Measurements from ENCODE around the gene FHOD1. TPM values are rescaled to one million over a fixed set of nuclear protein-coding genes. Genes with fewer than 3 reads are reported as not detected.

The FHOD1 gene
- total RNA-seq, 2 experiments from 2014 or later, result 102 to 105 TPM

DNA sequence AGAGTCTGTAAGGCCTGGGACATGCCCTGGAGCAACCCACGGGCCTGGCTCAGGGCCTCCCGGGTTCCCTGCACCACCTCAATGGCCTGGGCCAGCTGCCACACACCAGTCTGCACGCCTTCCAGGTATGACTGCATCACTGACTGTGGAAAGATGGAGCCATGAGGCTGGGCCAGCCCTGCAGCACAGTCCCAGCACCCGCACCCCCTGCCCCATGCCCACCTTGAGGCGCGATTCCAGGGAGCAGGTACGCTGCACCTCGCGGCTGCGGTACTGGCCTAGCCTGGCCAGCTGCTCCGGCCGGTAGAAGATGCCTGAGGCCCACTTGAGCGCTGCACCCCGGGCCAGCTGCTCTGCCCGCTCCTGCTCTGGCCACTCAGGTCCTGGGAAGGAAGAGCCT lies 58.5 kb downstream of the FHOD1 start:
- DNase-seq (no peak), ATAC-seq (no peak)
- H3K27ac Mint-ChIP-seq, result no peak overlapping the region
- intact Hi-C loops (cut with micrococcal nuclease), result loop anchor here (10.0 kb wide), 1 partner anchor 214 kb away; no protein-coding TSS in a partner anchor
- peaks cover 28% of the 10 kb centered on the region for H3K4me1 Mint-ChIP-seq (ENCODE audit: low read depth)
- H3K27me3 Mint-ChIP-seq, result peaks cover 12% of the 10 kb centered on the region
- H3K36me3 Mint-ChIP-seq (ENCODE audit: low read depth), result peaks cover 14% of the 10 kb centered on the region
- TF ChIP-seq, protein P1, sequence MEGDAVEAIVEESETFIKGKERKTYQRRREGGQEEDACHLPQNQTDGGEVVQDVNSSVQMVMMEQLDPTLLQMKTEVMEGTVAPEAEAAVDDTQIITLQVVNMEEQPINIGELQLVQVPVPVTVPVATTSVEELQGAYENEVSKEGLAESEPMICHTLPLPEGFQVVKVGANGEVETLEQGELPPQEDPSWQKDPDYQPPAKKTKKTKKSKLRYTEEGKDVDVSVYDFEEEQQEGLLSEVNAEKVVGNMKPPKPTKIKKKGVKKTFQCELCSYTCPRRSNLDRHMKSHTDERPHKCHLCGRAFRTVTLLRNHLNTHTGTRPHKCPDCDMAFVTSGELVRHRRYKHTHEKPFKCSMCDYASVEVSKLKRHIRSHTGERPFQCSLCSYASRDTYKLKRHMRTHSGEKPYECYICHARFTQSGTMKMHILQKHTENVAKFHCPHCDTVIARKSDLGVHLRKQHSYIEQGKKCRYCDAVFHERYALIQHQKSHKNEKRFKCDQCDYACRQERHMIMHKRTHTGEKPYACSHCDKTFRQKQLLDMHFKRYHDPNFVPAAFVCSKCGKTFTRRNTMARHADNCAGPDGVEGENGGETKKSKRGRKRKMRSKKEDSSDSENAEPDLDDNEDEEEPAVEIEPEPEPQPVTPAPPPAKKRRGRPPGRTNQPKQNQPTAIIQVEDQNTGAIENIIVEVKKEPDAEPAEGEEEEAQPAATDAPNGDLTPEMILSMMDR (IDR thresholded peaks at IDR 0.05), result no peak
- CTCF ChIA-PET, result interaction anchor here (1.3 to 1.9 kb wide), 4 partner anchors 9 to 171 kb away, joined by 3 to 7 read pairs (median 5); no protein-coding TSS in a partner anchor
- no peak overlapping the region for H3K4me3 Mint-ChIP-seq
- POLR2A ChIA-PET, result no interaction called here
- no peaks in the 10 kb centered on the region for H3K9me3 Mint-ChIP-seq

- H3K9me3 Mint-ChIP-seq, result no peaks in the 10 kb centered on the region
- POLR2A ChIA-PET, result interaction anchor here (0.6 kb wide), 1 partner anchor 154 kb away, joined by 3 read pairs; no protein-coding TSS in a partner anchor
- peaks cover 10% of the 10 kb centered on the region for H3K36me3 Mint-ChIP-seq (ENCODE audit: low read depth)
- peaks cover 23% of the 10 kb centered on the region for H3K4me1 Mint-ChIP-seq (ENCODE audit: low read depth)
- CTCF ChIA-PET, result interaction anchor here (1.3 to 1.9 kb wide), 4 partner anchors 9 to 170 kb away, joined by 3 to 6 read pairs (median 4); no protein-coding TSS in a partner anchor
- intact Hi-C loops (cut with micrococcal nuclease), result loop anchor here (10.0 kb wide), 1 partner anchor 214 kb away; no protein-coding TSS in a partner anchor
- DNase-seq, result no peak
- TF ChIP-seq, protein P1 (IDR thresholded peaks at IDR 0.05), result no peak
- no peak overlapping the region for H3K4me3 Mint-ChIP-seq
- H3K27me3 Mint-ChIP-seq, result peaks cover 12% of the 10 kb centered on the region
- no peak for ATAC-seq
- no peak overlapping the region for H3K27ac Mint-ChIP-seq
These were observed 59.0 kb downstream of the FHOD1 start for GRCh38 chr16:67188323-67188722.

GRCh38 chr16:67187175-67187890 lies 59.9 kb downstream of the FHOD1 start:
- no peak overlapping the region for H3K4me3 Mint-ChIP-seq
- H3K4me1 Mint-ChIP-seq (ENCODE audit: low read depth), result peaks cover 15% of the 10 kb centered on the region
- no peak for DNase-seq
- H3K36me3 Mint-ChIP-seq (ENCODE audit: low read depth), result no peaks in the 10 kb centered on the region
- no peaks in the 10 kb centered on the region for H3K9me3 Mint-ChIP-seq
- no peak for ATAC-seq
- intact Hi-C loops (cut with micrococcal nuclease), result loop anchor here (10.0 kb wide), 1 partner anchor 213 kb away; no protein-coding TSS in a partner anchor
- TF ChIP-seq, protein P1 (IDR thresholded peaks at IDR 0.05), result no peak
- POLR2A ChIA-PET, result interaction anchor here (0.8 to 1.3 kb wide), 3 partner anchors 12 to 159 kb away, joined by 3 to 4 read pairs (median 4); no protein-coding TSS in a partner anchor
- H3K27ac Mint-ChIP-seq, result no peak overlapping the region
- CTCF ChIA-PET, result interaction anchor here (0.8 to 7.1 kb wide), 6 partner anchors 8 to 209 kb away, joined by 3 to 71 read pairs (median 4); no protein-coding TSS in a partner anchor
- peaks cover 12% of the 10 kb centered on the region for H3K27me3 Mint-ChIP-seq

DNA sequence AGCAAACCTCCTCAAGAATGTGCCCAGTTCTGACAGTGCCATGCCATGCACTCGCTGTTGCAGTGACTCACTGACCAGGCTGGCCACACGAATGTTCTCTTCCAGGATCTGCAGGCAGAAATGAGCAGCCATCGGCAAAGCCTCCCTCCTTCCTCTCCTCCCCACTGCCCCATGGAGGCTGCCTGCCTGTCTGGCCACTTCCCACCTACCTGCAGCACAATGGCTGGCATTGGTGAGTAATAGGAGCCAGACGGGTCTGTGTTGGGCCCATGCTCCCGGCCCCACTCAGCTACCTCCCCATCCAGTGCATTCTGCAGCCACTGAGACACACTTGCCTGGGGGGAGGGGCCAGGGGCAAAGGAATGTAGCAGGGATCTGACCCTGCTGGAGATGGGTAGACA lies 60.7 kb downstream of the FHOD1 start:
- TF ChIP-seq, protein P1 (IDR thresholded peaks at IDR 0.05), result no peak
- ATAC-seq (no peak), DNase-seq (no peak)
- H3K27me3 Mint-ChIP-seq, result peaks cover 12% of the 10 kb centered on the region
- H3K9me3 Mint-ChIP-seq, result no peaks in the 10 kb centered on the region
- peaks cover 15% of the 10 kb centered on the region for H3K4me1 Mint-ChIP-seq (ENCODE audit: low read depth)
- CTCF ChIA-PET, result interaction anchor here (1.6 to 7.1 kb wide), 6 partner anchors 21 to 234 kb away, joined by 3 to 71 read pairs (median 11); partner anchors contain the start of genes FBXL8 and TRADD
- POLR2A ChIA-PET, result interaction anchor here (0.8 to 1.3 kb wide), 2 partner anchors 58 to 158 kb away, joined by 4 read pairs; no protein-coding TSS in a partner anchor
- no peak overlapping the region for H3K4me3 Mint-ChIP-seq
- H3K27ac Mint-ChIP-seq, result no peak overlapping the region
- H3K36me3 Mint-ChIP-seq (ENCODE audit: low read depth), result no peaks in the 10 kb centered on the region
- intact Hi-C loops (cut with micrococcal nuclease), result loop anchor here (10.0 kb wide), 1 partner anchor 212 kb away; no protein-coding TSS in a partner anchor

Measured in activated CD8-positive, alpha-beta T cell treated with anti-CD3 and anti-CD28 coated beads for 36 hours (primary cell).